NOMO-1 treated with dmso at 0.1 percent for 144 hours (cell line): ENCODE measurements around the gene FRMPD2.
A peak's percentile ranks its signal among the peaks of the same experiment; 100 is the strongest.

Experiments
- DNase-seq: peaks from one replicate; lab custom pipeline; 2025; ENCODE audit not compliant: unreplicated experiment; lab: John Stamatoyannopoulos, UW

FRMPD2 gene

GRCh38 chr10:48274636-48275035, at the start of gene FRMPD2:
TSS of gene FRMPD2 (minus strand) at chr10:48274696. CDS start at chr10:48274567, 129 bp downstream.
- no peak for DNase-seq

DNA sequence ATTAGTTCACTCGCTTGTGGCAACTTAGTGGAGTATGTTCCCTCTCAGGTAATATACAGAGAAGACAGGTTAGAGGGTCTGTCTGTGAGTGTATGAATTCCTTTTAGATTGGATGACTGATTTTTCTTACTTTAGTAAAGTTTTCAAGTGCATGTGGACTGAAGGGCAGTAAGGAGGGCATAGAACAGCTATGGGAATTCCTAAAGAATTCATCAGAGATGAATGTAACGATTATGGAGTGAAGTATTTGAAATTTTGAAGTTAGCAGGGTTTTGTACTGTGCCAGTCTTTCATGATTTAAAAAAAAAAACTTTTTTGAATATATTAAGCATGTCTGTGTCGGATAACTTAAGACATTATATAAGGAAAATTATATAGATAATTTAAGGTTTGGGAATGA, 47.5 kb upstream of the FRMPD2 start:
- no peak for DNase-seq

- DNase-seq: no peak
Observed at GRCh38 chr10:48317321-48317990, 43.0 kb upstream of the FRMPD2 start.

DNA sequence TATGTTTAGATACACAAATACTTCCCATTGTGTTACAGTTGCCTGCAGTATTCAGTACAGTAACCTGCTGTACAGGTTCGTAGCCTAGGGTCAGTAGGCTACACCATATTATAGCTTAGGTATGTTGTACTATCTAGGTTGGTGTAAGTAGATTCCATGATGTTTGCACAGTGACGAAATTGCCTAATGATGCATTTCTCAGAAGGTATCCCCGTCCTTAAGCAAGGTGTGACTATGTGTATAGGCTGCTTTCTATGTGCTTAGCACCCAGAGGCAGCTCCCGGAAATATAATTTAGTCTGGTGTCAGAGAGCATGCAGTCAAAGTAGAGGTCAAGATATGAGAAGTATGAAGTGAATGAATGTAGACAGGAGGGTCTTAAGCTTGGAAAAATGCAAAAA, 41.7 kb upstream of the FRMPD2 start:
- DNase-seq: no peak

DNA sequence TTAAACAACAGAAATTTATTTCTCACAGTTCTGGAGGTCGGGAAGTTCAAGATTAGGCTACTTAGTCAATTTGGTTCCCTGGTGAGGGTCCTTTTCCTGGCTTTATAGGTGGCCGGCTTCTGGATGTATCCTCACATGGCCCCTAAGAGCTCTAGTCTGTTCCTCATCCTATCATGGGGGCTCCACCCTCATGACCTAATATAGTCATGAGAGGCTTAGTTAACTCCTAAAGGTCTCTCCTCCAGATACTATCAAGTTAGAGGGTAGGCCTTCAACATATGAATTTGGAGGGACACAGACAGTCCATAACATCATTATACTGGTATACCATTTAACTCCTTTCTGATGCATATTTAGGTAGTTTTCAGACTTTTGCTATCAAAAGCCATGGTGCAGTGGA, 39.6 kb upstream of the FRMPD2 start:
- DNase-seq: no peak

- no peak for DNase-seq
Observed at GRCh38 chr10:48309711-48310226, 35.3 kb upstream of the FRMPD2 start.

- no peak for DNase-seq
Observed at GRCh38 chr10:48307711-48308018, 33.2 kb upstream of the FRMPD2 start.

- peak; percentile 45 for DNase-seq
Observed at GRCh38 chr10:48306870-48307710, 32.6 kb upstream of the FRMPD2 start.

- peak; percentile 93 for DNase-seq
Observed at GRCh38 chr10:48306265-48306869, 31.9 kb upstream of the FRMPD2 start, which contains the start of gene MAPK8. TSS of gene MAPK8 (plus strand) at chr10:48306677. CDS start at chr10:48401661, 94,984 bp downstream.

DNA sequence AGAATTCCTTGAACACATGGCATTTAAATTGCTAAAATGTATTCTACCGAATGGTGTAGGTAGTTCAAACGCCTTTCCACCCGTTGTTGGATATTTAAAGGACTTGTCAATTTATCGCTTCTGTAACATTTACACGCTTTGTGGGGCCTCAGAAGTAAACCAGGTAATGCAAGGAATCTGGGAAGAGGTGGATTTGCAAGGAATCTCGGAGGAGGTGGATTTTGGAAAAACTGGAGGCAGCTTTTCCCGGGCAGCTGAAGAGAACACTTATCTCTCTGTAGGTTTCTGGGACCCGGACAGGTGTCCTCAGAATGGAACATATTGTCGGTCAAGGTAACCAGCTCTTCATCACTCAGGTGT, 31.4 kb upstream of the FRMPD2 start:
- no peak for DNase-seq

DNA sequence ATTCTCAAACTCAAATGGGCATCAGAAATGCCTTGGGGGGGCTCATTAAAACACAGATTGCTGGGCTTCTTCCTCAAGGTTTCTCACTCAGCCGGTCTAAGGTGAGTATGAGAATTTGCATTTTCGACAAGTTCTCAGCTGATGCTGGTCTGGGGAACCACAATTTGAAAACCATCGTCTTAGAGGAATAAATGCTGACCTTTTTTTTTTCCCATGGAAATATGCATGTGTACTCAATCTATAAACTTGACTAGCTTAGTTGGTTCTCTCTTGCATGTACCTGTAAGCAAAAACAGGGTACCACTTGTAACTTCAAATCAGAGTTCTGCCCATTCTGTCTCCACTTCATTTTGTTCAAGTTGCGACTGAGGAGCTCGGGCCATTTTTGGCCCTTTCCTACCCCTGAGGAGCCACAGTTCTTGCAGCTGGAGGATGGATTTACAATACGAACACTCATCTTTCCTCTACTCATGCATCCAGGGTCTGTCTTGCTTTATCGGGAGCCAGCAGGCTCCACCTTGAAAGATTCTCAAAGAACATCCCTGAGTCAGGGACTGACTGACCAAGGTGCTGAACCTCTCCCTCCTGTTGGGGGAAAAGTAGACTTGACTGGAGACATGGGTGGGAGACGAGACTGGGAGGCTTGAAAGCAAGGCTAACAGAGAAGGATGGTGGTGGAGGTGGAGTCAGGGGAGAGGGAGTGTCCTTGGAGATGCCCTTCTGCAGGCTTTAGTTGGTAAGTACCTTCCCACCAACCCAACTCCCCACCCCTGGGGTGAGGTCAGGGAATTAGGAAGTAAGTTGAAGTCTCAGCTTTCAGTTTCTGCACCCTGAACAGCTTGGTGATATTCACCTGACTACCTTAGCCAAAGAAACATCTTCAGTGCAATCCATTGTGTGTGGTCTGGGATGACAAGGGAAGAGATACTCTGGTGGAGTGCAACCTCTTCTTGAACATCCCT, 28.3 kb upstream of the FRMPD2 start:
- no peak for DNase-seq

DNA sequence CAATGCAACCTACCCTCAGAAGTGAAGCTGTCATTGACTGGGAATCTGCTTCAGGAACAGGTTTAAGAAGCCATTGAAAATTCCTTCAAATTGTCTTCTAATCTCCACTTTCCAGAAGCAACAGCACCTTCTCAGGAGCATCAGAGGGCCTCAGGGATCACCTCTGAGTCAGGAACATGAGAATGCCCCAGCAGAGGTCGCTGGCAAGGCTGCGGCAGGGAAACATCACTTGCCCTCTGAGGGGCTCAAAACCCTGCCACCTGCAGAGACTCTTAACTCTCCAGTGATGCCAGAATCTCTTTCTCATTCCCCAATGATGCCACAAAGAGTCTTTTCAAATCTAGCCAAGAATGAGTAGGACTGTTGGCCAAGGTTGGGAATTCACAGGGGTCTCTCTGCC, 26.1 kb upstream of the FRMPD2 start:
- no peak for DNase-seq

GRCh38 chr10:48299692-48300091, 25.2 kb upstream of the FRMPD2 start:
- no peak for DNase-seq

- DNase-seq: no peak
Observed at GRCh38 chr10:48299066-48299465, 24.6 kb upstream of the FRMPD2 start.

GRCh38 chr10:48296576-48297098, 22.1 kb upstream of the FRMPD2 start:
- no peak for DNase-seq

DNA sequence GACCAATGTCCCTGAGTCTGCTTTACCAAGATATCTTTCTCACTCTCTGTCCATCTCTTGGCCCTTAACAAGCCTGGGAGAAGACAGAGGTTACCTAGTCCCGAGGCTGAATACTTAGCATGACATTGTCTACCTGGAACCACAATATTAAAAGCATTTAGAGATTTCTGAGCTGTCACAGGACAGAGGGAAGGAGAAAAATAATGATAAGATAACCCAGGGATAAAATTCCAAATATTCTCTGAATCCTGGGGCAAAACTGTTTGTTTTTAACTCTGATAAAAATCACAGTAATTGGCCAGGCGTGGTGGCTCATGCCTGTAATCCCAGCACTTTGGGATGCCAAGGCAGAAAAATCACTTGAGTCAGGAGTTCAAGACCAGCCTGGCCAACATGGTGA, 19.9 kb upstream of the FRMPD2 start:
- DNase-seq: no peak

- no peak for DNase-seq
Observed at GRCh38 chr10:48292616-48293015, 18.1 kb upstream of the FRMPD2 start.

DNA sequence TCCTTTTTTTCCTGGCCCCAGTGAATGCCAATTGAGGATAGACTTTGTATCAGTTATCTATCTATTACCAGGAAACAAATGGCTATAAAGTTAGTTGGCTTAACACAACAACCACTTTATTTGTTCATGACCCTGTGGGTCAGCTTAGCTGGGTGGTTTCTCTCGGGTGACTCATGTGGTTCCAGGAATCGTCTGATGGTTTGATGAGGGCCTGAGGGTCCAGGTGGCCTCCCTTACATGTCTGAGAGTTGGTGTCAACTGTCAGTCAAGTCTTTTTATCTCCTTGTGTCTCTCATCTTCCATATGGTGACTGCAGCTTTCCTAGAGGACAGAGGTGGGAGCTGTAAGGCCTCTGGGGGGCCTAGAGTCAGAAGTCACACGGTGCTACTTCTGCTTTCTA, 16.7 kb upstream of the FRMPD2 start:
- no peak for DNase-seq

DNA sequence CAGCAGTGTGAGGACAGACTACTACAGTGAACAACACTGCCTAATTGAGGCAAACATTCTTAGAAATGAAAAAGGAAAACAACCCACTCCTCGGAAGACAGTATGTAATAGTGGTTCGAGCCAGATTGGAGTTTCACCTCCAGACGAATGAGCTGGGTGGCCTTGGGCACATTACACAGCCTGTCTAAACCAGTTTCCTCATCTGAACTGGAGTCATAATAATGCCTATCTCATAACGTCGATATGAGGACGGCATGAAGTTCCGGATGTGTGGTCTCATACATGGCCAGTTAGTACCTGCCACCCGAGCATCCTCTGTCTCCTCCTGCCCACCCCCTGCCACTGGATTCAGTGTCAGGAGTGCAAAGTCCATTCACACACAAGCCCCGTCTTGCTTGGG, 15.8 kb upstream of the FRMPD2 start:
- no peak for DNase-seq

DNA sequence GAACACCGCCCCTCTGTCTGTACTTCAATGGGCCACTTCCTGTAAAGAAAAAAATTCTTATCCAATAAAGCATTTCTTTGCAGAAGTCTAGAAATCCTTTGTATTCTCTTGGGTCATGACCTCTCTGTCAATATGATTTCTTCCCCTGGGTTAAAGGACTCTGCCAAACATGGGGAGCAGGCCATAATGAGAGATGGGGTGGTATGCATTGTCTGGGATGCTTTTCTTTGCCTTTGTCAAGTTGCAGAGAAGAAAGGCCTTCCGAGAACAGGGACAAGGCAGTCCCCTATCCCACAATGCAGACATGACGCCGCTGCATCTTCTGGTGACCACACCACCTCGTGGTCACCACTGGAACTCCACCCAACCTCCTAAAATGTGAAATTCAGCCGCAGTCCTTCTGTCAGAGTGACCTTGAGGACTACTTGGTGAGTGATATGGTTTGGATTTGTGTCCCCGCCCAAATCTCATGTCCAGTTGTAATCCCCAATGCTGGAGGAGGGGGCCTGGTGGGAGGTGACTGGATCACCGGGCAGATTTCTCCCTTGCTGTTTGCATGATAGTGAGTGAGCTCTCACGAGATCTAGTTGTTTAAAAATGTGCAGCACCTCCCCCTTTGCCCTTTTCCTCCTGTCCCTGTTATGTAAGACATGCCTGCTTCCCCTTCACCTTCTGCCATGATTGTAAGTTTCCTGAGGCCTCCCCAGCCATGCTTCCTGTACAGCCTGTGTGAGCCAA, 15.2 kb upstream of the FRMPD2 start:
- DNase-seq: peak; percentile 8
